SU-DHL-6 (cell line): ENCODE measurements around the gene MCTP1.

Source experiments
- CTCF ChIP-seq: fragments of 200-600 bp; sonication (generic); IDR thresholded peaks from one replicate; pipeline ENCODE4 v1.5.1; 2017; ENCODE audit warnings: antibody characterized with exemption, mild to moderate bottlenecking, low read length, moderate library complexity; ENCODE audit not compliant: insufficient read depth, poor library complexity, severe bottlenecking
- EZH2phosphoT487 ChIP-seq: fragments of 200-600 bp; sonication (generic), shearing (Covaris generic); conservative IDR thresholded peaks from 2 replicates; pipeline ENCODE4 v1.6.1; 2018; ENCODE audit warnings: mild to moderate bottlenecking, antibody characterized with exemption, low read length, moderate library complexity, mixed read lengths

GRCh38 chr5:95175106-95175505, 109.8 kb downstream of the MCTP1 start:
- TF ChIP-seq CTCF (no peak), EZH2phosphoT487 (no peak)
